NCI-H2196 (cell line): ENCODE data around the gene EFHC1.
"Not testable (repeated sequence)": the region's sequence is repeated elsewhere in the genome, so short reads cannot be mapped to it uniquely, and the experiment has no call there.

Experiments
- DNase-seq: peaks from one replicate; lab custom pipeline; 2025; ENCODE audit not compliant: unreplicated experiment; lab: John Stamatoyannopoulos, UW

Gene EFHC1

DNA sequence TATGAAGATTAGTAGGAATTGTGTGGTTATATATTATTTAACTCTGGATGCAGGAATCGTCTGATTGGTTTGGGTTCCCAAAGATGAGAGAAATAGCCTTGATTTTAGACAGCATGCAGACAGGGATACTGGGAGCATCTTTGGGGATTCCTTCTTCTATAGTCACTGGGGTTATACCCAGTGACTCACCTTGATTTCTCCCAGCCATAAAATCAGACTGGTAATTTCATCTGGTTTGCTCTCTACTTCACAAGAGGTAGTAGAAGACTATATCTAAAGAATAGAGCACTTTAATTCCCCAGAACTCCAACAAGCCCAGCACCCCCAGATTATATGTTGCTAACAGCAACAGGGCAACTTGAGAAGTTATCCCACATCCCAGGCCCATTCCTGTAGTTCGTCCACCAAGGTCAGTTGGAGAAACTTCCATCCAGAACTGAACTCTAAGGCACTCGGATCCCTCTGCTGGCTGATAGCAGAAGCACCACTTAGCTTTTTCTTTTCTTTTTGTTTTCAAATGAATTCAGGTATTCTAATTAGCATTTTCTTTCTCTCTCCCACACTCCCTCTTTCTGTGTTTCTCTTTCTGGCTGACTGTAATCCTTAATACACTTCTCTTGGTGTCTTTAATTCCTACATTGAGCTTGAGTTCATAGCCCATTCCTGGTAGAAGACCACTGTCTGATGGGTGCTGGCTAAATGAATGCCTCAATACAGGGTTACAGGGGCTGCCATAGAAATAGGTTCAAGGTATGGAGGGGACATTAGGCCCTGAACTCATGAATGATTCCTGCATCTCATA is 20.4 kb upstream of the EFHC1 start:
- peak; percentile 52 for DNase-seq

DNA sequence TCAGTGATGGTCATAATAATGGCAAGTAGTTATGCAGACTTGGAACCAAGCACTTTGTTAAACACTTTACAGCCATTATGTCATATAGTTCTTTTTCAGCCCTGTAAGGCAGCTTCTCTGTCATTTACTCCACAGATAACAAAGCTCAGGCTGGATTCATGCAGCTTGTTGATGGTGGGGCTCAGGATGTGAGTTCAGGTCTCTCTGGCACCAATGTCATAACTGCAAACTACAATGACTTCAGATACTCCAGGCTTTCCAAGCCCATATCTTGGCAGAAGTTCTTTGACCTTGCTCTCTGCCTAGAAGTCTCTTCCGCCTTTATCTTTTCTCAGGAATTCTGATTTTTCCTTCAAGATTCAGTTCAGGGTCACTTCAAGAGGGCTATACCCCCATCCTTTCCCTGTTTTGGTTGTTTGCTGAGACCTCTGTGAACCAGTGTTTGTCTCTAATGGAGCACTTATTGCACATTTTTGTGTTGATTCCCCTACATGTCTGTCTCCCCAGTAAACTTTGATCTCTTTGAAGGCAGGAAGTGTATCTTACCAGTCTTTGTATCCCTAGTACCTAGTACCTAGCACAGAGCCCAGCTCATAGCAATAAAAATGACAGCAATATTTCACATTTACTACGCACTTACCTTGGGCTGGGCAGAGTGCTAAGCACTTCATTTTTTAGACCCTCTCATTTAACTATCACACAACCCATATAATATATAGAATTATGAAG is 19.7 kb upstream of the EFHC1 start:
- no peak for DNase-seq

DNA sequence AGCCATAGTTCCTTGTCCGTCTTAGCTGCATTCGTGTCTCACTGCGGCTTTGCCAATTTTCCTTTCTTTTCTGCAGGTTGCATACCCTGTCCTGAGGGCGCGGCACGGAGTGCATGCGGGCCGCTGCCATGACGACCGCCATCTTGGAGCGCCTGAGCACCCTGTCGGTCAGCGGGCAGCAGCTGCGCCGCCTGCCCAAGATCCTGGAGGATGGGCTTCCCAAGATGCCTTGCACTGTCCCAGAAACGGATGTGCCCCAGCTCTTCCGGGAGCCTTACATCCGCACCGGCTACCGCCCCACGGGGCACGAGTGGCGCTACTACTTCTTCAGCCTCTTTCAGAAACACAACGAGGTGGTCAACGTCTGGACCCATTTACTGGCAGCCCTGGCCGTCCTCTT is 17.1 kb upstream of the EFHC1 start:
- no peak for DNase-seq

DNA sequence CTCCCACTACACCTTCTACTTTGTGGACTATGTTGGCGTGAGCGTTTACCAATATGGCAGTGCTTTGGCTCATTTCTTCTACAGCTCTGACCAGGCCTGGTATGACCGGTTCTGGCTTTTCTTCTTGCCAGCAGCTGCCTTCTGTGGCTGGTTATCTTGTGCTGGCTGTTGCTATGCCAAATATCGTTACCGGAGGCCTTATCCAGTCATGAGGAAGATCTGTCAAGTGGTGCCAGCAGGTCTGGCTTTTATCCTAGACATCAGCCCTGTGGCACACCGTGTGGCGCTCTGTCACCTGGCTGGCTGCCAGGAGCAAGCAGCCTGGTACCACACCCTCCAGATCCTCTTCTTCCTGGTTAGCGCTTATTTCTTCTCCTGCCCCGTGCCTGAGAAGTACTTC is 16.5 kb upstream of the EFHC1 start:
- peak; percentile 62 for DNase-seq

DNA sequence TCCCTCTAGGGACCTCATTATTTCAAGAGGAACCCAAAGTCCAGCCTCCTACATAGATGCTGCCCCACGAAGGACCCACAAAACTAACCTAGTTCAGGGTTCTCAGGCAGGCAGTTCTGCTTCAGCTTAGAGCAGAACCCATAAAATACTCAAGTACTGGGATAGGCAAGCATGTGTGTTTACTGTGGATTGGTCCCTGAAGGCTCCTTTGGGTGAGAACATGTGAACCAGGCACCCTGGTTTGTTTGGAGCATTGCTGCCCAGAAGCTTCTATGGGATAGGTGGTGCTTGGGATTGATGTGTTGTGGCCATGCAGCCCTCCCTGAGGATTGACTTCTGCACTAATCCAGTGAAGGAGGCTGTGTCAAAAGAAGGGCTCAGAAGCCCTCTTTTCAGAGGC is 14.9 kb upstream of the EFHC1 start:
- DNase-seq, result no peak

DNA sequence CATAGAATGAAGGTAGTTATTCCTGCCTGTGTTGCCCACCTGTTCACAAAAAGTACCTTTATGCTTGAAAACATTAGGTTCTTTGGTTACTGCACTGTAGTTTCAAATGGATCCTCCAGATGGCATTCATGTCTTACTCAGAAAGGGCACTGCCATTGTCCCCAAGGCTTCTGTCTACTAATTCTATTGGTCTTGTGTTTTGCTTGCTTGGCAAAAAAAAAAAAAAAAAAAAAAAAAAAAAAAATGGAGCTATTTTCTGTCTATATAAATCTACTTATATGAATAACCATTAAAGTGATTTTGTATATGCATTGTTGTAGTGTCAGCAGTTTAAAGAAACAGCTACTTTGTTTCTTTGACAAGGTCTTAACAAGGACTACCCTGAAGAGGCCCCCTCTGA is 12.7 kb upstream of the EFHC1 start:
- DNase-seq, result peak; percentile 60

DNA sequence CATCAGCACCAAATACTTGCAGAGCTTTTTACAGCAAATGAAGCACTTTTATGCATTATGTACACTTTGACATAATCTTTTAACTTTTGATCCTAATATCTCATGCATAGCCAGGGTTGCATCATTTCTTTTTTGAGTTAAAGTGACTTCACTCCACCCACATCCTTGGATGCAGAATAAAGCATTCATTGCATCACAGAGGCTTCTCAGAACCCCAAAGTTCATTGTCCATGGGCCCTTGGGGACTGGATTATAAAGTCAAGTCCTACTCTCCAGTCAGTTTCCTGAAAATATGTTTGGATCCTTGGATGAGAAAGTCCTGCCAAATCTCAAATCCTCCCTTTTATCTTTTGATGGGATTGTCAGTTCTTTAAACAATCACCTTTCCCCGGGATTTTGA is 10.6 kb upstream of the EFHC1 start:
- DNase-seq, result no peak

DNA sequence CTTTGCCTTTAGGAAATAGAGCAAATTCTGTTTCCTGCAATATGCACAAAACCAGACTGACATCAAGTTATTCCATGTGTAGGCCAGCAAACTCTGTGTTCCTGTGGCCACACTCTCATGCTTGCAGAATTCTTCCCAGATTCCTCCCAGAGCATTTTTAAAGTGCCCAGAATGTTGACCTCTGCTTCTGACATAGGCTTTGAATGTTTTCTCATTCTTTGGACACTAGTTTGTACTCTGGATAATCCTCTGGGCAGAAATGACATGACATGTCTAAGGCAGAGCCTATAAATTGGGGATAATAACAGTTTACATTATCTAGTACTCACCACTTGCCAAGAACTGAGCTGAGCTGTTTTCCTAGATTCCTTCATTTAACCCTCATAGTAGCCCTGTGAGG is 9.2 kb upstream of the EFHC1 start:
- no peak for DNase-seq

DNA sequence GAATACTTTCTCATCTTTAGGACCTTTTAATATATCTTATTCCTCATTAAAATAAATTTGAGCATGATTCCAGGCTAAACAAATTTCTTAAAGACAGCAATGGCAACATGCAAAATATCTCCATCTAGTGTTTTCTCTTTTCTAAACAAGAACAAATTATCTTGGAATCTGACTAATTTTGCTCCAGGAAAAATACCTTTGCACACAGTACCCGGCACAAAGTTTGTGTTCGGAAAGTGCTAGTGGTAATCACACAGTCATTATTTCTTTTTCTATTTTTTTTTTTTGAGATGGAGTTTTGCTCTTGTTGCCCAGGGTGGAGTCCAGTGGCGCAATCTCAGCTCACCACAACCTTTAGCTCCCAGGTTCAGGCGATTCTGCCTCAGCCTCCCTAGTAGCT is 8.2 kb upstream of the EFHC1 start:
- DNase-seq, result no peak

DNA sequence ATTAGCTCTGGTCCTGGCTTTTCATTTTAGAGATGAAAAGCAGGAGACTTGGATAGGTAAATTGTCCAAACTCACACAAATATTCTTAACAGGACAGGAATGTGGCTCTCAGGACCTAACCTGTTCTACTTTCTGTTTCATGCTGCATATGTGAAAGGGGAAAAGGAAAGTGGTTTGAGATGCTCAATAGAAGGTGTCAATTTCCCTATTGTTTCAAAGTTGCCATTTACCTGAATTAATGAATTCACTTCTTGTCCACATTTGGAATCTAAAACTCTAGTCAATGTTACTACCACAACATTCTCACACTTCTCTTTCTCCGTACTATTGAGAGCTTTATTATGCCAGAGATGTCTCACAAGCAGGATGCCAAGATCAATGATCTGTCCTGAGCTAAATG is 4.8 kb upstream of the EFHC1 start:
- no peak for DNase-seq

DNA sequence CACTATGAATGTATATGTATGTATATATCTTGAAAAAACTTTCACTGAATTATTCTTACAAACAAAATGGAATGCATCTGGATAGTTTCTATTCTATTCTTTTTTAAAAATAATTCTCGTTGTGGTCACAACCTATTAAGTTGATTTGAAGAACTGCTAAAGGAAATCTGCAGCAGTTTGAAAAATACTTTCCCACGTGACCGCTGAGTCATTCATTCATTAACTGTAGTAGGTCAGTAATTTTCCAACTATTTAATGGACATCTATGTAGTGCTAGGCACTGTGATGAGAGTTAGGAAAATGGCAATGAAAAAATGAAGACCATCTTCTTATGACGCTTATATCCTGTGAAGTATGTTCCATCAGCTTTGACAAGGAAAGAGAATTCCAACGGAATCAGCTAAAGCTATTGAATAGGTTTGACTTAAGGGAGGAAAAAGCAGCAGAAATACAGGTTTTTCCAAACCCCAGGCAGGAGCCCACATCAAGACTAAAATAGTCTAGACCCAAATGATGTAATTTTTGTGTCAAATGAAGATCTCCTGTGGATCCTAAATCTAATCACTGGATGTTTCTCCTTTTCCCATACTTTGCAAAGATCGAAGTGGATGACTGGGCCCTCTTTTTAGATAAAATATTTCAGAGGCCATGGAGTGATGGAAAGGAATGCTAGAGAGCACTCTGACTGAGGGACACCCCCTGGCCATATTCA is 4.1 kb upstream of the EFHC1 start:
- no peak for DNase-seq

DNA sequence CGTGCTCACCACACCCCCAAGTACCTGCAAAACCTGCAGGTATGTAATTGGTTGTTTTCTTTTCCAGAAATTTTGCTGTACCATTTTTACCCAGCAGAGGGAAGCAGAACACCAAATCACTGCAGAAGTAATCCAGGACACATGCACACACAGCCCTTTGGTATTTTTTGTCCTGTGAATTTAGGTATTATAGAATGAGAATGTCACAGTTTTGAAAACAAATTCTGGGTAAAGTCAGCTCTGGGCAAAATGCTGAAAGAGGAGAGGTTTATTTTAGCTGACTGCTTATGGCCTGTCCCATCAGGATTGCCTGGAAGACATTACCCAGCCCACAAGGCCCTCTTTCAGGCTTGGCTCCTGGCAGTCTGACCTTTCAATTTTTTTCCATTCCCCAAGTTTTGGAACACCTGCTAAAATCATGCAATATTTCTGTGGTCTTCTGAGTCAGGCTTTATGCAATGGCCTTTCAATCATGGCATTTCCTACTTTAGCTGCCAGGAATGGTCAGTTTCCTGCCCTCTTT is 3.5 kb upstream of the EFHC1 start:
- peak; percentile 69 for DNase-seq

DNA sequence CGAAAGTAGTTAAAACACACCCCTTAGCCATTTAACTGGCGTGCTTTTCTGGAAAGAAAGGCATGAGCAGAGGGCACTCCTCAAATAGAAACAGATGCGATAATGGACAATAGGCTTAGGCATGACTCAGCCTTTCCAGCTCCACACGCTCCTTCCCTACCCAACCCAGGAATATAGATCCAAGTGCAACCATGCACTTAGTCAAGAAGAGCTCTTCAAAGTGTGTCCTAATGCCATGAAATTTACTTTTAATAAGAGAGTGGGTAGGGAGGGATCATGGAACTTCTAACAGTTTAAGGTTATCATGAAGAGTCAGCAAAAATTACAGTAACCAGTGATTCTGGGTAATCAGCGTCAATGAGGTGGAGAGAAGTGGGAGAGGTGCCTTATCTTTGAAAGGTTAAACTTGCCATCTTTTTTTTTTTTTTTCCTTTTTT is 2.4 kb upstream of the EFHC1 start:
- no peak for DNase-seq

DNA sequence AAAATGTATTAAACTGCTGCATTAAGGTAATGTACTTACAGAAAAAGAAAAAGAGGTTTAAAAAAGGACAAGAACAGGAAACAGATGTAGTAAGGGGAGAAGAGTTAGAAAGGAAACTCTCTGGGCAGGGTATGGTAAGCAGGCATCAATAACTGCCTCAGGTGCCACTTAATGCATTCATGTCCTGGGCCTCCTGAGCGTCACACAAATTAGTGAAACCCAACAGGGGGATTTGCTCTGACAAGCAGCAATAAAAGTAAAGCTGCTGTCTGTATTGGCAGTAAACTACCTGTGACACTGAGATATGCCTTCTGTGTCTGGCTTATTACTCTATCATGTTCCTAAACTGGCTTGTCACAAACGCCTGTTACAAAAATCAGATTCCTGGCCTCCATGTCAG is 1.5 kb upstream of the EFHC1 start:
- DNase-seq, result no peak

DNA sequence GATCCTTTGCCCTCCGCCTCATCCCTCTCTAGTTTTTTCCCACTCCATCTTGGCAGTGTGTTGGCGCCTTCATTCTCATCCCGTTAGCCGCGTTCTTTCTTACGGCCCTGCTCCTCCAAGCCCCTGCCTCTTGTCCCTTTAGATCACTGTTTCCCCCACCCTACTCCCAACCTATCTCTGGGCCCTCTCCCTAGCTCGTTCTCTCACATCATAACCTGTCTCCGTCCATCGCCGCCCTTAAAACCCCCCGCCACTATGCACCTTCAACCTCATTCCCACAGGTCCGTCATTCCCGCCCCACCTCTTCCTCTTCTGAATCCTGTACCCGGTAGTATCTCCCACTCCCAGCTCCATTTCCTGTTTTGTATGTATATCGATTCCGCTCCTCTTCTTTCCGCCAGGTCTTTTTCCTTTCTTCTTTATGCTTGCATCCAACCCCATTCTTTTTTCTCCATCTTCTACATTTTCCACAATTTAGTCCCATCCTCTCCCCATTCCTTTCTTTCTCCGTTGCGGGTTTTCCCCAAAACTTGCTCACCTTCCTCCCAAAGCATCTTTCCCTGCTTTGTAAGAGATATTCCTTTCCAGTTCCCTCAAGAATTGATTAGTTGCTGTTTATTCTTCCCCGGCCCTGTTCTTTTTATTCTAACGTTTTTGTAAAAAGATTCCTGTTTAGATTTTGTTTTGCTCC is 671 bp downstream of the EFHC1 start:
- no peak for DNase-seq

DNA sequence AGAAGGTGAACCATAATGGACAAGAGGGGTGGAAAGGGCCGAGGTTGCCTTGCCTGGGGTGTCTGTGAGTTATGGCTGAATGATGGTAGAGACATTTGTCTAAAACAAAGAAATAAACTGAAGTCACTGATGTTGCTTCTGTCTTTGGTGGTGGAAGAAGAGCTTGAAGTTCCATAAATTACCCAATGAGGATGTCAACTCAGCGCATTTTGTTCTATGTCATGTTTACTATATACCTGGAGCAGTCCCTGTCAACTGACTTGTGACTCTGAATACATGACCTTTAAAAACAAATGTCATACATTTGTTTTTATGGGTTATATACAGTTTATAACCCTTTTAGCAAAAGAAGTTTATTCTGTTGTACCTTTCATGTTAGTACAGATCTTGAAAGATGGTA is 2.0 kb downstream of the EFHC1 start:
- no peak for DNase-seq

DNA sequence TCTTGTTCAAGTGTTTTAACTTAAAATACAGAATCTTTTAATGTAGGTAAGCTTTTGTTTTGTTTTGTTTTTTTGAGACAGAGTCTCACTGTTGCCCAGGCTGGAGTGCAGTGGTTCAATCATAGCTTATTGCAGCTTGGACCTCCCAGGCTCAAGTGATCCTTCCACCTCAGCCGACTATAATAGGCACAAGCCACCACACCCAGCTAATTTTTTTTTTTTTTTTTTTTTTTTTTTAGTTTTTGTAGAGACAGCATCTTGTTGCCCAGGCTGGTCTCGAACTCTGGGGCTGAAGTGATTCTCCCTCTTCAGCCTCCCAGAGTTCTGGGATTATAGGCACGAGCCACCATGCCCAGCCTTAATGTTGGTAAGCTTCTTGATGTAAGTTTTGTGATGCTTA is 3.3 kb downstream of the EFHC1 start:
- no peak for DNase-seq

DNA sequence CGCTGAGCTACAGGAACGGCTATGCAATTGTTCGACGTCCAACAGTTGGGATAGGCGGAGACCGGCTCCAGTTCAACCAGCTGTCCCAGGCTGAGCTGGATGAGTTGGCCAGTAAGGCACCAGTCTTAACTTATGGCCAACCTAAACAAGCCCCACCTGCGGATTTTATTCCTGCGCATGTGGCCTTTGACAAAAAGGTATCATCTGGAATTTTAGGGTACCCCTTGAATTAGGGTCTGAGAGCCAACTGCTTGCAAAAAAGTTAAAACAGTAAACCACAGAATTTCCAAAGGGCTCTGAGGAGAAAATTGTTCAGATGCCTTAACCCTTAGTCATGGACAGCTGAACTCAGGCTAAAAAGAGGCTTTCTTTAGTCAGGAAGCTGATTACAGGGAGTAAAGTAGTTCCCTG is 3.8 kb downstream of the EFHC1 start:
- DNase-seq, result no peak

DNA sequence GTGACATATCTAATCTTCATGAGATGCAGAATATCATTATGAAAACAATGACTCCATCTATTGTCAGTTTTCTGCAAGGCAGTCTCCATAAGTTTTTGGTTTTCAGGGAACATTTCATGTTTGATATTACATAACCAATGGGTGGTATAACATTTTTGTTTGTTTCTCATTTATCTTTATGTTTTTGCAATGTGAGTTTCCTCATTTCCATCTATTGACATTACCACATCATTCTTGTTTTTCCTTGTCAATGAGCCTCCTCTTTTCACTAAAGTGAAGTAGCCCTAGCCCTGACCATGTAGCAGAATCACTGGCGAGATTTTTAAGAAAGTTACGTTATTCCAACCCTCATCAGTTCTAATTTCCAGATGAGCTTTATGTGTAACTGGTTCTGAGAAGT is 4.4 kb downstream of the EFHC1 start:
- no peak for DNase-seq

DNA sequence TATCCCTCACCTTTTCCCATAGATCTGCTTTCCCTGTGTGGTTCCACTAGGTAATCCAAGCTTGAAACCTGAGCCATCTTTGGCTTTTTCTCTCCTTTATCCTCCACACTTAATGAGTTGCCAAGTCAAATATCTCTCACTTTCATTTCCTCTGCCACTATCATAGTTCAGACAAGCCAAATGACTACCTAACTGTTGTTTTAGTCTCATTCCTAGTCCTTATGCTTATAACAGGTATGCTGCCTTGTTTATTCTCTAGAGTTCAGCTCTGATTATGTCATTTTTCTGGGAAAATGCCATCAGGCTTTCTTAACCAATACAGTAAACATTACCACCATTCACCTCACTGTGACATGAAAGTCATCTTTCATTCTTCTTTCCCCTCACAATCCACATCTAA is 6.5 kb downstream of the EFHC1 start:
- peak; percentile 49 for DNase-seq

DNA sequence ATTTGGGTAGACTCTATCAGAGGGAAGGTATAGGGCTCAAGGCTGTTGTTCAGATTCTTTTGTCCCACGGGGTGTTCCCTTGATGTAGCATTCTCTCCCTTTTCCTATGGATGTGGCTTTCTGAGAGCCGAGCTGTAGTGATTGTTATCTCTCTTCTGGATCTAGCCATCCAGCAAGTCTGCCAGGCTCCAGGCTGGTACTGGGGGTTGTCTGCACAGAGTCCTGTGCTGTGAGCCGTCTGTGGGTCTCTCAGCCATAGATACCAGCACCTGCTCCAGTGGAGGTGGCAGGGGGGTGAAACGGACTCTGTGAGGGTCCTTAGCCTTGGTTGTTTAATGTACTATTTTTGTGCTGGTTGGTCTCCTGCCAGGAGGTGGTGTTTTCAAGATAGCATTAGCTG is 13.2 kb downstream of the EFHC1 start:
- not testable (repeated sequence) for DNase-seq
